Measurements from ENCODE around the gene LTA4H. TPM values are rescaled to one million over a fixed set of nuclear protein-coding genes. Genes with fewer than 3 reads are reported as not detected.

The LTA4H gene
- total and polyA plus RNA-seq, 10 of the 15 experiments (the other 5 are each of a cell fraction or from before 2014, with no cell fraction given) = 43.9 to 106 (median 47.3) TPM

GRCh38 chr12:96026331-96026730, 9.1 kb downstream of the LTA4H start:
- Histone ChIP-seq H3K9me3 (replicated peaks; ENCODE audit: control insufficient read depth, insufficient read depth, low read length) (no peaks in the 10 kb centered on the region), H3K36me3 (ENCODE audit: control insufficient read depth in 2 of 2, insufficient read depth in 2 of 2, low read length in 1 of 2) (peaks cover 0 to 2% of the 10 kb centered on the region in 2 experiments; a peak in 1 of 4 replicates), H4K20me1 (ENCODE audit: control insufficient read depth, insufficient read depth) (no peaks in the 10 kb centered on the region), H3K9ac (ENCODE audit: control insufficient read depth, insufficient read depth, low read length) (no peak overlapping the region), H3K27ac (ENCODE audit: control insufficient read depth, insufficient read depth) (no peak overlapping the region), H3K79me2 (ENCODE audit: control insufficient read depth, insufficient read depth, low read length) (no peaks in the 10 kb centered on the region), H3K4me3 (no peak overlapping the region), H2AFZ (ENCODE audit: control insufficient read depth, low read depth, low read length) (no peak overlapping the region), H3K4me2 (ENCODE audit: control insufficient read depth, insufficient read depth) (no peak overlapping the region), H3K27me3 (replicated peaks in 1 of 2; ENCODE audit: control insufficient read depth in 2 of 2, insufficient read depth in 2 of 2, low read length in 1 of 2) (no peaks in the 10 kb centered on the region), H3K4me1 (ENCODE audit: control insufficient read depth, insufficient read depth, low read length) (peaks cover 1% of the 10 kb centered on the region; the same call in 1 of the 2 replicates)
- ChIA-PET SMC1A (ENCODE audit: uncharacterized antibody, unreplicated experiment) (no interaction called here), RAD21 (ENCODE audit: unreplicated experiment) (no interaction called here), CTCF (no interaction called here), POLR2A (no interaction called here)
- no peak for TF ChIP-seq ZZZ3 (IDR thresholded peaks at IDR 0.05; ENCODE audit: control insufficient read depth, insufficient read length, low read depth)
- TF ChIP-seq MEF2A (IDR thresholded peaks at IDR 0.05; ENCODE audit: insufficient read depth, low read depth, low read length) = no peak
- TF ChIP-seq ATF3 (IDR thresholded peaks at IDR 0.05; ENCODE audit: borderline replicate concordance, extremely low read depth, low read depth, low read length) = no peak
- TF ChIP-seq SP1 (IDR thresholded peaks at IDR 0.05; ENCODE audit: low read depth, low read length) = no peak
- TF ChIP-seq HDAC6 (IDR thresholded peaks at IDR 0.05; ENCODE audit: unreplicated experiment) = no peak
- no peak for TF ChIP-seq RUNX3 (IDR thresholded peaks at IDR 0.05; ENCODE audit: low read length)
- TF ChIP-seq ZBTB40 (IDR thresholded peaks at IDR 0.05; ENCODE audit: borderline replicate concordance) = no peak
- WGBS (ENCODE audit: insufficient coverage, insufficient replicate concordance, low lambda C conversion rate, missing lambda C conversion rate) = 95% methylated on average over 1 of the region's 1 CpG
- in situ Hi-C loops (cut with MboI) = no loop called here
- DNase-seq (ENCODE audit: low read depth, low spot score) = no peak
- ATAC-seq = no peak
- no peak for FAIRE-seq
- BruUV-seq (replicated peaks) = no TSS peak
- intact Hi-C loops (cut with micrococcal nuclease; ENCODE audit: unreplicated experiment) = no loop called here

Measured in GM12878 (cell line).